Middle frontal gyrus (tissue), 1 donor: ENCODE data around the gene THG1L.
"Not testable (repeated sequence)": the region's sequence is repeated elsewhere in the genome, so short reads cannot be mapped to it uniquely, and the experiment has no call there.

ENCODE experiments used
- DNase-seq: peaks from one replicate; pipeline ENCODE4 v3.0.0-alpha.2; 2015; ENCODE audit warnings: low spot score; ENCODE audit errors: extremely low spot score

THG1L gene

DNA sequence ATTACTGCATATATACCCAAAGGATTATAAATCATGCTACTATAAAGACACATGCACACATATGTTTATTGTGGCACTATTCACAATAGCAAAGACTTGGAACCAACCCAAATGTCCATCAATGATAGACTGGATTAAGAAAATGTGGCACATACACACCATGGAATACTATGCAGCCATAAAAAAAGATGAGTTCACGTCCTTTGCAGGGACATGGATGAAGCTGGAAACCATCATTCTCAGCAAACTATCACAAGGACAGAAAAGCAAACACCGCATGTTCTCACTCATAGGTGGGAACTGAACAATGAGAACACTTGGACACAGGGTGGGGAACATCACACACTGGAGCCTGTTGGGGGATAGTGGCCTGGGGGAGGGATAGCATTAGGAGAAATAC lies 4.6 kb upstream of the THG1L start:
- DNase-seq, result not testable (repeated sequence)

DNA sequence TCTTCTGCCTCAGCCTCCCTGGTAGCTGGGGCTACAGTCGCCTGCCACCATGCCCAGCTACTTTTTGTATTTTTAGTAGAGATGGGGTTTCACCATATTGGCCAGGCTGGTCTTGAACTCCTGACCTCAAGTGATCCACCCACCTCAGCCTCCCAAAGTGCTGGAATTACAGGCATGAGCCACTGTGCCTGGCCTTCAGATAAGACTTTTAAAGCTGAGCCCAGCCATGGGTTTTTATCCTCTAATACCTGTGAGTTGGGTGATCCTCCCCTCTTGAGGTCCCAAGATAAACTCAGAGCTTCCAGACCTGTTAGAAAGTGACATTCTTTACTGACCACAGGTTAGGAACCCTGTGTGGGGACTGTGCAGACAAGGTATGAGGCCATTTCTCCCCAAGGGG lies 3.4 kb upstream of the THG1L start:
- not testable (repeated sequence) for DNase-seq

DNA sequence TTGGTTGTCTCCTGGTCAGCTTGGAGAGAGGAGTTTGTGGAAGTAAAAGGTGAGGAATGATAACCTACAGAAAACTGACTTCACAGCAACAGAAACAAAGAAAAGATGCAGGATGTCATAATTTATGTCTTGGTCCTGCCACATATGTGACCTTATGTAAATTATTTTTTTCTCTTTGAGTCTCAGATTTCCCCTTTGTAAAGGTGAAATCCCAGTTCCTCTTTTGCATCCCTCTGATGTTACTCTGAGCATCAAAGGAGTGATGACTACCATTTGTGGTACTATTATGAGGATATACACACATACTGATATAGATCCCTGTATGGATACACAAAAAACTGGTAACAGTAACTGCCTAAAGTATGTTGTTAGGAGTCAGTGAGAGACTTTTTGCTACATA lies 1.4 kb upstream of the THG1L start:
- DNase-seq, result no peak

DNA sequence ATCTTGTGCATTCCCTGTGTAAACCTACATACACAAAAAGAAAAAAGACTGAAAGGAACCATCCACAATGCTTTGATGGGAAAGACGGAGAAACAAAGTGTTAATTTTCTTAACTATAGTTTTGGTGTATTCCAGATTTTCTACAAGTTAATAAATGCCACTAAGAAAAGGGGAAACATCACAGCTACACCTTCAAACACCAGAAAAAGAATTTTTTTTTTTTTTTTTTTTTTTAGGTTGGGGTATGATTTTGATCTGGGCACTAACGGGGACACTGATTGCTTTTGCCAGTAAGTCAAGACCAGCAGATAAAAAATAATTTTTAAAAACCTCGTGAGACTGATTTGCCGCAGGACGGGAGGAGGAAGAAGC lies 334 bp upstream of the THG1L start:
- no peak for DNase-seq

DNA sequence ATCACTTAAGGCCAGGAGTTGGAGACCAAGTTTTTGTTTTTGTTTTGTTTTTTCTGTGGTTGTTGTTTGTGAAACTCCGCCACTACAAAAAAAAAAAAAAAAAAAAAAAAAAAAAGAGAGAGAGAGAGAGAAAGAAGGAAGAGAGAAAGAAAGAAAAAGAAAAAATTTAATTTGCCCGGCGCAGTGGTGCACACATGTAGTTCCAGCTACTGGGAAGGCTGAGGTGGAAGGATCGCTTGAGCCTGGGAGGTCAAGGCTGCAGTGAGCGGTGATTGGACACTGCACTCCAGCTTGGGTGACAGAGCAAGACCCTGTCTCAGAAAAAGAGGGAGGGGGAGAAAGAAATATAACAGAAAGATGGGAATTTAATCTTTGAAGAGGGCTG lies 902 bp downstream of the THG1L start:
- DNase-seq, result no peak

DNA sequence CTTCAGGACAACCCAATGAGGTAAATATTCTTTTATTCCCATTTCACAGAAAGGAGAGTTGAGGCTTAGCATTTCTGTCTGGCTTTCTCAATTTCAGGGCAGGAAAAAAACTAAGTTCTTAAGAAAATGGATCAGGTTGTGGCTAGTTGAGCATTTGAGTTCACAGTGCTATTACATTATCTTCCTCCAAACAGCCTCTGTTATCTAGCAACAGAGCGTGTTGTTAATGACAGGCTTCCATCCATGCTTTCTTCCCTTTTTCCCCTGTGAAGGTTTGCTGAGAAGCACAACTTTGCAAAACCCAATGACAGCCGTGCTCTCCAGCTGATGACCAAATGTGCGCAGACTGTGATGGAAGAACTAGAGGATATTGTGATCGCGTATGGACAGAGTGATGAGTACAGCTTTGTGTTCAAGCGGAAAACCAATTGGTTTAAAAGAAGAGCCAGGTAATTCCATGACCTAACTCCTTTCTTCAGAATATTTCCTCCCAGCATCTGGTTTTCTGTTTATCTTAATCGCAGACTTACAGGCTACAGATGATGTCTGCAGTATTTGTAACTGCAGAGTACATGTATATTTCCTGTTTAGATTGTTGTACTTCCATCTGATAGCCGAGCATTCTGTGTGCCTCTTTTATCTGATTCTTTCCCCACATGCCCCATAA lies 1.5 kb downstream of the THG1L start:
- no peak for DNase-seq

DNA sequence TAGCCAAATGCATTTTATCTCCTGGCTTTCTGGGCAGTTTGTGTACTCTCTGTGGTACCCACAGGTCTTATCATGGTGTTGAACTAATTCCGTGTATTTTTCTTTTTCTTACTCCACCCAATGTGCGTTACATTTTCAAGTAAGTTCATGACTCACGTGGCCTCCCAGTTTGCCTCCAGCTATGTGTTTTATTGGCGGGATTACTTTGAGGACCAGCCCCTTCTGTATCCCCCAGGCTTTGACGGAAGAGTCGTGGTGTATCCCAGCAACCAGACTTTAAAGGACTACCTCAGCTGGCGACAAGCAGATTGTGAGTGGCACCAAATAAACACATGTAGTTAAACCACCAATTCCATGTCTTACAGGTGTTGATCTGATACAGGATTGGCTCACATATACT lies 3.2 kb downstream of the THG1L start:
- DNase-seq, result no peak

DNA sequence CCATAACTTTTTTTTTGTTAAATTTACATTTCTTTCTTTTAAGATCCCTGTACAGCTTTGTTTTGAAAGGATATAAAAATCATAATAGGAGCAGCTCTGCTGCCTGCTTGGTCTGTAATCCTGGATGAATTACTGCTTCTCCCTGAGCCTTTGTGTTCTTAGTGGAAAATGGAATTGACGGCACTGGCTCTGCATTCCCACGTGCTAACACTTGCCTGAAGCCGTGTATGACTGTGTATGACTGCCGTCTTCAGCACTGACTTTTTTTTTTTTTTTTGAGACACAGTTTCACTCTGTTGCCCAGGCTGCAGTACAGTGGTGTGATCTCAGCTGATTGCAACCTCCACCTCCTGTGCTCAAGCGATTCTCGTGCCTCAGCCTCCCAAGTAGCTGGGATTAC lies 4.8 kb downstream of the THG1L start:
- DNase-seq, result no peak

DNA sequence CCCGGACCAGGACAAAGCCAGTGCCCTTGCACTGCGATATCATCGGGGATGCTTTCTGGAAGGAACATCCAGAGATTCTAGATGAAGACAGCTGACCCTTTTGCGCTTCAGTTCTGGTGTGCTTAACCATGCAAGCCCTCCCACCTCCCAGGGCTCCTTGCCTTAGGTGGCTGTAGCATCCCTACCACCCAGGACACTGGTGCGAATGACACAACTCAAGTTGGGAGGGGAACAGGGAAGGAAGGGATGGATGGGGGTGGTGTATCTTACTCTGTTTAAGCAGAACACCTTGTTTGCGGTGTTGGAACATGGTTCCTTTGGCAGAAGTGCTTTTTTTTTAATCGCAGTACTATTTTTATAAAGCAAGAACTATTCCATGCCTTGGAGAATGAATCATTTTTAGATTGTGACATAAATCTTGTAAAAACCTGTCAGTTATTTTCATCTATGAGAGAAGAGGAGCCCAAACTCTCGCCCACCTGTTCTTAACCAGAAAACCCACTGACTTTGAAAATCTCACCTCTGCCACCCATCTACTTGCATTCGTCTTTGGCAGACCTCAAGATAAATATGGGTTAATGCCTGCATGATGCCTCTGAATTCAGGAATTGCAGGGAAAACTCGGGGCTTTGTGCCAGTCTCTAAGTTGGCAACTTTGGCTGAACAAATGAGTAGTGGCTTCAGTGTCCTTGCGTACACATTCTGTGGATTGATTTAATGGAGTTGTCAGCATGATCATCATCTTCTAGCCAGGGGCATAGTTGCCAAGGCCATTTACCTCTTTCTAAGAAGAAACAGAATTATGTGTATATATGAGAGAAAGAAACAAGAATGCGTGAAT lies 8.4 kb downstream of the THG1L start:
- no peak for DNase-seq

DNA sequence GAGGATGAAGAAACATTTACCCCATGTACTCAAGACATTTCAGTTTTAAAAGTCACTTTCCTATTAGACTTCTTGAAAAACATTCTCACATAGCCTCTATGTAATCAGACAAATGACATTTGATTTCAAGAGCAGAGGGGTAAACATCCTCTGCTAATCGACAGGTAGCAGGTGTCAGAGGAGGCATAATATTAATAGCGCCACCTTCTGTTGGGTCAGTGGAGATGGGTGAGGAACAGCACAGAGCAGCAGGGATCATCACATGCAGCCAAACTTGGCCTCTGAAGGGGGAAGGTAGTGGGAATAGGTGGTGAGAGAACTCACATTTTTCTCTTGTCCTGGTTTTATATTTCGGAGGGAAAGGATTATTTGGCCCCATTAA lies 9.0 kb downstream of the THG1L start:
- no peak for DNase-seq

DNA sequence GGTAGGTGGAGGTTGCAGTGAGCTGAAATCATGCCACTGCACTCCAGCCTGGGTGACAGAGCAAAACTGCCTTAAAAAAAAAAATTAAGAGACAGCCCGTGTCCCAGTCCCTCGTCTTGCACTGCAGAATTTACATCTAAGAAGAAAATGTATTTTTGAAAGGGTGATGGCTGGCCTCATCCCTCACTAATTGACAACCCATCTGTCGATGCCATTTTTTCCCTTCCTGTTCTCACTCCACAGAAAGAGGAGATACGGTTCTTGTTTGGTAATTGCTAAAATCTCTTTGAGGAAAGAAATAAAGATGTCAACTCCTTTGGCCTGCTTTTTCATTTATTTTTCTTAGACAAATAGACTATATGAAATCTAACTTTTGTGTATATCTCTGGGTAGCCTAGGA lies 9.9 kb downstream of the THG1L start:
- no peak for DNase-seq

DNA sequence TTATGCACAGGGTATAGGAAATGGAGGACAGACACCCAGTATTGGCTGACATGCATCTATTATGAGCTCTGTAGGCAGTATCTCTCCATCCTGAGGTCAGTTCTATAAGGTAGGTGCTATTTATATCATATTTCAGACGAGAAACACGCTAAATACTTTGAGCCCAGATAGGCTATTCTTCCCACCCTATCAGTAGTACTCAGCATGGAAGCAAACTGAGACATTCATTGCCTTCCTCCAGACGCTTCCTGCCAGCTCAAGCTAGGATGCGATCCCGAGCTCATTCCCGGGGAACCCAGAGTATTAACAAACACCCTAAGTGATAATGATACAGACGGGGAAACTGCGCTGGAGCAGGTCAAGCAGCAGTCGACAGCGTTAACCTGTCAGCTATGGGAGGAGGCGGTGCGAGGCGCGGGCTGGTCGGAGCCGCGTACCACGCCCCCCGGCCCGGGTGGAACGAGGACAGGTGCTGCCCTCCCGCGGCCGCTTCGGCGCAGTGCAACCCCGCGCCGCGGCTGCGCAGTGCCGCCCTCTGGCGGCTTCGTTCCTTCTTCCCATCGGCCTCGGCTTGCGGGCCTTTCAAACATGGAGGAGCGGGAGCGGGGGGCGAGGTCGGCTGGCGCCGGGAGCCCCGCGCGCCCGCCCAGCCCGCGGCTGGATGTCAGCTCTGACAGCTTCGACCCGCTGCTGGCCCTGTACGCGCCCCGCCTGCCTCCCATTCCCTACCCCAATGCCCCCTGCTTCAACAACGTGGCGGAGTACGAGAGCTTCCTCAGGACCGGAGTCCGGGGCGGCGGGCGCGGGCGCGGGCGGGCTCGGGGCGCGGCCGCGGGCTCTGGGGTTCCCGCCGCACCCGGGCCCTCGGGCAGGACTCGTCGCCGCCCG lies 12.2 kb downstream of the THG1L start, which contains the start of gene LSM11:
Gene LSM11 (plus strand): TSS at position 550 of the 888 bp plus-strand sequence. CDS start 39 bp downstream, at position 589.
- peak; percentile 71 for DNase-seq

DNA sequence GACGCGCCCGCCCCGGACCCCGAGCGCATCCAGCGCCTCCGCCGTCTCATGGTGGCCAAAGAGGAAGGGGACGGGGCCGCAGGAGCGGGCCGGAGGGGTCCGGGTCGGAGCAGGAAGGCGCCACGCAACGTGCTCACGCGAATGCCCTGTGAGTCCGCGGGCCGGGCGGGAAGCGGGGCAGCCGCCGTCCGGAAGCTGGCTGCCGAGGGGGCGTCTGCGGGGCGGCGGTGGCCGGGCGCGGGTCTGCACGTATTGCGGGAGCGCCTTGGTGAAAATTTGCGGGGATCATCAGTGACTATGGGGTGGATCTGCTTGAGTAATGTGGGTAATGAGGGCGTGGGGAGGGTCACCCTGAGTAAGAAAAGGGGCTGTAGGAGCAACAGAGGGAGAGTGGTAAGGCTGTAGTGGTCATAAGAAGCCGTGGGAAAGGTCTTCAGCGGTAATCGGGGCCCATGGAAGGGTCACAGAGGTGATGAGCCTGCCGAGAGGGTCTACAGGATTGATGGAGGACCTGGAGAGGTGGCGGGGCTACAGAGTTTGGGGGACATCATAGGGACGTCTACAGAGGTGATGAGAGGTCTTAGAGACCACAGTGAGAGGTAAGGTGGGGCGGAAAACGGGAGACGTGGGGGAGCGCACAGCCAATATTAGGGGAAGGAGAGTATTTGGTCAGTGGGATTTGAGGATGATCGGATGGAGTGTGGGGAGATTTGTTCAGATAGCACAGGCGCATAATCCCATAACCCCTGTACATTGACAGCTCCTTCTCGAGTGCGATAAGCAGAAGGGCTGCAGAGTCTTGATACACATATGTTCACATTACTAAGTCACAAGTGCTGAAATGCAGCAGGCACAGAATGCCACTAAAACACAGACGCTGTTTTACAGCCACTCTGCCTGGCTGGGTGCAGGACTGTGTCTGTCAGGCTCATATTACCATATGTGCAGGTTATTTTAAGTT lies 13.1 kb downstream of the THG1L start:
- no peak for DNase-seq

DNA sequence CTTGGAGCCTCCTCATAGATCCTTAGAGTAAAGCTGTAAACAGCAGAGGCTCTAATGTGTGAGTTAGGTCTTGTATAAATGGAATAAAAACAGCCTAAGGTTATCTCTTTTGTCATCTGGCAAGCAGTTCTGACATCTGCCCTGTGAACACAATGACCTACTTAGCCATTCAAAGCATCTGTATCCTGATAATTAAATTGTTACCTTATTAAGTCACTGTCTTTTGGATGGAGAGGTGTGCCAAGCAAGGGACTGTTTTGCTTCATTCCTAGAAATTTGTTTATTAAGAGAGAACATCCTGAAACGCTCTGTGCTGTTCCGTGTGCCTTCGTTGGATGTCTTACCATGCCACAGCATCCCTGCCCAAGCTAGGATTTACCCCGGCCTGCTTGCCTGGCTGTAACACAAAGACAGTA lies 13.8 kb downstream of the THG1L start:
- no peak for DNase-seq

DNA sequence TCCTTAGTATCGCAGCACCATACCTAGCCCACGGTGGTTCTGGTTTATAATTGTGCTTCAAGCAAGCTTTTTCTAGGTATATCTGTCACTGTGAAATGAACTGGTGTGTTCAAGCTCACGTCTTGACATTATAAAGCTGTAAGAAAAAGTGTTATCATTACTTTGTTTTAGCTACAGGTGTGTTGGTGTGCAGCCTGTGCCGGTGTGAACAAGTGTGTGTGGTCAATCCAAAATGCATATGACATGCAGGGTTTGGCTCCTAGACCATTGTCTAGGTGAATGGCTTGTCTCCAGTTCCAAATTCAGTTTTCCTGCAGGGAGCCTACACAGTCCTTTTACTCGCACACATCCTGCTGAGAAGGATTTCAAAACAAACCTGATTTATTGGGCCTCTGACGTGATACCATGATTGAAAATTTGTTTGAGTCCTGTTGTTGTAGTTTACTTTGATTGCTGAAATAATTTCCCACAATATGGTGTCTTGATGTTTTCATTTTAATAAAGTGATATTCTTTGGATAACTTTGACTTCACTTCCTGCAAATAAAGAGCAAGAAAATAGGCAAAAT lies 16.0 kb downstream of the THG1L start:
- no peak for DNase-seq

DNA sequence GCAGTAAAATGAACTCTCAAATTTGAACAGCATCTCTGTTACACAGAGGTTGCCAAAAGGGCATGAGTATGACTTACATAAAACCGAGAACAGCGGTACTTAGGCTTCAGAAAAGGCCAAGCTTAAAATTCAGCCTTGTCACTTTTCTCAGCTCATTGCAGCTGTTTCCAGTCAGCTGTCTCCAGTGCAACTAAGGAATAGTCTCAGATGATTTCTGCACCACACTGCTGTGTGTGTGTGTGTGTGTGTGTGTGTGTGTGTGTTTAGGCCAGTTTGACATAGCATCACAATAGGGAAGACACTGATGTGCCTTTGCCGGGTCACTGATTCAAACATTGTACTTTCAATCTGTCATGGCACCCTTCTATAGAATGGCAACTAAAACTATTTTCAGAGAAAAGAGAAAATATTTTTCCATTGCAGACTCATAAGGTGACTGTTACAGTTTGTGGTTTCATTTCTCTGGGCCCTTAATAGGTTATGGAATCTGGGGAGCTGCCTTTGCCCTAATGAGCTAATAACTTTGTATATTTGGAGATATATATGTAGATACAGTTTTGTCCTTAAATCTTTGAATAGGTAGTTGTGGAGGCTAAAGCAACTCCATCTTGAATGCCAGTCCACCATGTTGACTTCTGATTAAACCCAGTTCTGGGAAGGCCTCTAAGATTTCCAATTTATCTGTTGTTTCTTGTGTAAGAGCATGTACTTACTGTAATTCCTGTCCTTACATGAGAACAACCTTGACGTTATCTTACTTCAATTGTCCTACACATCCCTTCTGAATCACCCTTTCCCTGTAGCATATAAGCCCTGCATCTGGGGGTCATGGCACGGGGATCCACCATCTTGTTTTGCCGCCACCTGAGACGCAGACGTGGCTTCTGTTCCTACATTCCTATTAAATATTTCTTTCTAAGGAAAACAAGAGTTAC lies 16.8 kb downstream of the THG1L start:
- DNase-seq, result no peak

DNA sequence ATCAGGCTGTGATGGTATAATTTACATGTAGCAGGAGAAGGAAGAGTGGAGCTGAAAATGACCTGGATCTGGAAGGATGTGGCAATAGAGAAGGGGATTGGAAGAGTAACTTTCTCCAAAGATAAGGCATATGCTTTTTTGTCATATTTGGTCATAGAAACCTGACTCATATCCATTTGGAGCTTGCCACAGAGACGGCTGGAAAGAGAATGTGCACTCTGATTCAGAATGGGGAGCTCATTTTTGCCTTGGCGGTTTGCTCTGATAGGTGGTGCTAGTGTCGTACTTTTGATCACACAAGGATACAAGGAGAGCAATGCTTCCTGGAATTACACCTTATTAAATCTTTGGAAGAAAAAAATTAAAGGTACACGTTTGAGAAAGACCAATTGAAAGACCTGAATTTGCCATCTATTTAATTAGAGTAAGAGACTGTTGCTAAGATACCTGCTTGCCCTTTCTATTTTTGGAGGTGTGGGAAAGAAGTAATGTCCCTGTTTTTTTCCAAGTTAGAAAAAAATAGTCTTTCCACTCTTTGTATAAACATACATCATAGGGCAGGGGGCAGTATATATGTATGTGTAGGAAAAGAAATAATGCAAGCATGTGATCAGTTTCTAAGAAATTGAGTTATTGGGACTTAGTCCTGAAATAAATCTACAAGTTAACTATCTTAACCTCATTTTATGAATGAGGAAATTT lies 17.7 kb downstream of the THG1L start:
- no peak for DNase-seq

DNA sequence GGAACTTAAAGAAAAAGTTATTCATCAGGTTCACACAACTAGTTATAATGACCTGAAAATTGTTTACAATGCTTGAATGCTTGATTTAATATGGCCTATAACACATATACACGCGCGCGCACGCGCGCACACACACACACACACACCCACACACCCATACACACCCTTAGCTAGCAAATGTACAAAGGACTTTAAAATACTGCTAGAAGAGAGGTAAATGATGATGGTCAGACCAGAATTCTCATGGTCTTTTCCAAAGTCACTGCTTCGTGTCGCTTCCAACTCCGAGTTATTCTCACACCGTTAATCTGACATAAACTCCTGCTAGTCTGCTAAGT lies 18.2 kb downstream of the THG1L start:
- DNase-seq, result no peak

DNA sequence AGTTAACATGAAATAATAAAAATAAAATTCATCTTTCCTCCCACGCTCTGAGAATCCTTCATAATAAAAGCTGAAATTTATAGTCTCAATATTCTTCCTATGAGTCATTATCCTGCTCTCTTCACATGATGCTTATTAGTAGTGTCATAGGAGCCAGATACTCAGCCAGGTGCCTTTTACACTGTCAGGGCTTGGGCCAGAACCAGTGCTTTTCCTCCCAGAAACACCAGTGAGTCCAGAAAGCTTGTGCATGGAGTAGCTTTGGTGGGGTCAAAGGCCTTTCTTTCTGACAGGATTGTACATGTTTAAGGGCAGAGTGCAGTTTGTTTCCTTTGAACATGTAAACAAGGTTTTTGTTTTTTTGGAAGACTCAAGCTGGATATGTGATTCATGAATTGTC lies 19.1 kb downstream of the THG1L start:
- no peak for DNase-seq
